SH-SY5Y (cell line): Measurements from ENCODE around the gene IKZF2.

Experiments used
- GATA2 ChIP-seq: IDR thresholded peaks from 2 replicates; pipeline ENCODE4 v1.6.1; 2011; ENCODE audit warnings: mild to moderate bottlenecking, low read depth, low read length
- GATA3 ChIP-seq: IDR thresholded peaks from 2 replicates; pipeline ENCODE4 v1.6.1; 2011; ENCODE audit warnings: low read depth, mild to moderate bottlenecking, low read length, moderate library complexity

The IKZF2 gene

DNA sequence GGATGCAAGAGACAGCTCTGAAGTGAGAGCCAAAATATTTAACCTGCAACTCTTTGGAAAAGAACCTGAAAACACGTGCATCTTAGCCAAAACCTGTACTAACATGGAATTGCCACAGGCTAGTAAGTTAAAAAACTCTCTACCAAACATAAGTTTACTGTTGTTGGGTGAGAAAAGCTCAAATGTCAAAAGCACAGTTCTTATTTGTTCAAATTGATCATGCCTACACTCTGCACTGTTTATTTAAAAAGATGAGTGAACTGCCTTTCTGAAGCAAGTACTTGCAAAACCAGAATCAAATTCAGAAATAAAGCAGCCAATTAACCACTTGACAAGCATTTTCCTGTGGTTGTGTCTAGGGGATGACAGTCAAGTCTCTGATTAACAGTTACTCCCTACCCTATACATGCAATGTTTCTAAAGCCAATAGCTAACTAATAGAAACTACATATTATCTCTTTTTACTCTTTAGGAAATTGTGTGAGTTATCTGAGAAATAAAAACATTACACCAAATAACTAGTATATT, 5.6 kb downstream of the IKZF2 start:
- TF ChIP-seq GATA3 (no peak), GATA2 (no peak)

DNA sequence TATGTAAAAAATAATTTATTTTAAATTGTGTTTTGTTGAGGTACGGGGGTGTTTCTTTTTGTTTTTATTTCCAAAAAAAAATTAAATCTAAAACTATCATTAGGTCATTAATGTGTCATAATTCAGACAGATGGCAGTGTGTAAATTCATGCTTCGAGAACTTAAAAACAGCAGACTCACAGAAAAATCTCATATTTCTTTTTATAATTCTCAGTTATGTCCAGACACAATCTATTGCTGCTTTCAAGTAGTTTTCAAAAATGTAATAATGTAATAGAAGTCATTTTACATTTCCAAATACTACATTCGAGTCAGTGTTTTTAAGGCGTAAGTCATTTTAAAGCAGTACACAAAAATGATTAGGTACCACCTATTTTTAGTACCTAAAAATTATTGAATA, 14.3 kb downstream of the IKZF2 start:
- TF ChIP-seq GATA2 (no peak), GATA3 (no peak)

DNA sequence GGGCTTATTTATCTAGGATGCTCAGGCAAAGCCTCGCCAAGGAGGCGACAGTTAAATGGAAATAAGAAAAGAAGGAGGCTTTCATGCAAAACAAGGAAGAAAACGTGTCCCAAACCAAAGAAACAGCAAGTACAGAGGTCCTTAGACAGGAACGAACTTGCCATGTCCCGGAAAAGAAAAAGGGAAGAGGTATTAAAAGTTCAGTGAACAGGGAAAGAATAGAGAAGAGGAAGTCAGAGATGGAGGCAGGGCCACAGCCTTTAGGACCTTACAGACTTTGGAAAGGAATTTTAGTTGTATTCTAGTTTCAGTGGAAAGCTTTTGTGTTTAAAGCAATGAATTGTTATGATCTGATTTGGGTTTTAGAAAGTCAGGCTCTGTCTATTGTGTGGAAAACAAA, 22.1 kb downstream of the IKZF2 start:
- TF ChIP-seq GATA2 (no peak), GATA3 (no peak)

DNA sequence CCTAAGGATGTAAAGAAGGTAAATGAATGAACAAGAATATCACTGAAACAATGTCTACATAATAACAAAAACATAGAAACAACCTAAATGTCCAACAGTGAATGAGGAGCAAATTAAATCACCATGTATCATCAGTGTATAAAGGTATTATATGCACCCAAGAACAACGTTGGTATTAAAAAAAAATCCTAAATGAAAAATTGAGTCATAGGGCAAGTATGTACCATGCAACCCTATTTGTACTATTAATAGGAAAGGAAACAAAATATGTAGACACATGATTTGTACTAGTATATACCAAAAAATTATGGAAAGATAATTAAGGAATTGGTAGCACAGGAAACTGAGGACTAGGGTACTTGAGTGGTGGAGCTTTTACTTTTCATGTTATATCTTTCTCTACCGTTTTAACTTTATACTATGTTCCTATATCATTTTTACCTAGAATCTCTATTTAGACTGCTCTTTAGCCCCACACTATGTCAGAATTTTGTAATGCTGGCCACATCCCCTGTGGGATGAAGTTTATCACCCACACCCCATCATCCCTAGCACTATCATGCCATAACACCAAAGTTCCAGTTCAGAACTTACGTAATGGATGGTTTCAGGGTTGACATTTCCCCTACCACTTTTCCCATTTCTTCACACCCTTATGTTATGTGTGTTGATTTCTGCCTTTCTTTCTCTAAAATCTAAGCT, 25.6 kb downstream of the IKZF2 start:
- no peak for TF ChIP-seq GATA2
- TF ChIP-seq GATA3 = no peak

- TF ChIP-seq GATA2 = no peak
- TF ChIP-seq GATA3 = no peak
These were observed 28.7 kb downstream of the IKZF2 start for GRCh38 chr2:213122725-213123124.

DNA sequence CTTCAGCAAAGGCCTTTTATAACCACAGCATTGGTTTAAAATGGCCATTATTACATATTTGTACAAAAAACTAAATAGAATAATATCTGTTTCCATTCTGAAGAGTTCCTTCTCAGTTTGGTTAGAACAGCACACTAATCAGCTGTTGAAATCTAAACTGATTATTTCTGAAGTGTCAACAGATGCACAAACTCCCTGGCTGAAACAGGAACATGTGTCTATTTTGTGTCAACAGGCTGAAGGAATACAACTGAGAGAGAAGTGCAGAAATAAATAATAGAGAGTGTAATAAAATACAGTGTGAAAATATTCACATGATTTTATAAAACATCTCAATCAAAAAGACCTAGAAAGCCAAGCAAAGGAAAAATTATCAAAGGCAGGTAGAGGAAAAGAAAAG, 29.7 kb downstream of the IKZF2 start:
- no peak for TF ChIP-seq GATA3
- TF ChIP-seq GATA2 = no peak

DNA sequence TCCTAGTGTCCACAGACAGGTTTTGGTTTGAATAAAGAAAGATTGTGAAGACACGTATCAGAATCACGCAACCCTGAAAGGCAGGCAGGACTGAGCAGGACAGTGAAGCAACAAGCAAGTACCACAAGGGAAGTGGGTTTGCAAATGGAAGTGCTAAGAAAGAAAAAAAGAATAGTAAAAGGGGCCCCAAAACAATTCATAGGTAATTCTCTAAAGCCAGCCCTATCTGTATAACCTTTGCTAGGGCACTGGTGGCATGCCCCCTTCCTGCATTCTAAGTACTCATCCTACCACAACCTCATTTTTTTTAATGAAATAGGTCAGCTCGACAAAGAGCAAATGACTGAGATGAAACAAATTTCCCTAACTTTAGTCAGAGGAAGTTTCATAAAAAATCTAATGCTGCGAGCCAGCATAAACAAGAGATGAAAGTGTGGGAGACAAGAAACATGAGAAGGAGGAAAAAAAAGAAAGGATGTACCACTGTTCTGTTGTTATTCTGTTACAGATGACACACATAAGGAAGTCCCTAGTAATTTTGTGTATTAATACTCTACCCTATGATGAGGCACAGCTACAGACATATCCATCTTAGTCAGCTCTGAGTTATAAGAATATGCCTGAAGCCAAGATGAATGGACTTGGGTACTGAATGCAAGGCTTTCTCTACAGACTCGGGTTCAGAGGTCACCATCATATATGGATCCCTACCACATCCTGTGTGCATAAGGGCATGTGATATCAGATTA, 32.2 kb downstream of the IKZF2 start:
- no peak for TF ChIP-seq GATA3
- no peak for TF ChIP-seq GATA2

DNA sequence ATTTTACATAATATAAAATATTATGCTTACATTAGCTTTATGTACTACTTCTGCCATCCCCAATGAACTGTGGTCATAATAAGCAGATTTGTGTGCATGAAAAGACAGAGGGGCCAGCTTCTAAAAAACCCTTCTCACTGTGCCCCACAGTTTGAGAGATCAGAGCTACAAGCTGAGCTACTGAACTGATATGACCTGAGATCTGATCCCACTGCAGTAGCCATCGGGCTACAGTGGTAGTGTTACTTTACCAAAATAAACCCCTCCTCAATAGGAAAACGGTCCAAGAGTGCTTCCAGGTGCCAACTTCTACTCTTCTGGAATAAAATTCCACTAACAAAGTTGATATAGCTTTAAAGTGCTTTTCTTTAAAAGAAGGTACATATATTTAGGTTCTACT, 43.1 kb downstream of the IKZF2 start:
- TF ChIP-seq GATA3 (no peak), GATA2 (no peak)

DNA sequence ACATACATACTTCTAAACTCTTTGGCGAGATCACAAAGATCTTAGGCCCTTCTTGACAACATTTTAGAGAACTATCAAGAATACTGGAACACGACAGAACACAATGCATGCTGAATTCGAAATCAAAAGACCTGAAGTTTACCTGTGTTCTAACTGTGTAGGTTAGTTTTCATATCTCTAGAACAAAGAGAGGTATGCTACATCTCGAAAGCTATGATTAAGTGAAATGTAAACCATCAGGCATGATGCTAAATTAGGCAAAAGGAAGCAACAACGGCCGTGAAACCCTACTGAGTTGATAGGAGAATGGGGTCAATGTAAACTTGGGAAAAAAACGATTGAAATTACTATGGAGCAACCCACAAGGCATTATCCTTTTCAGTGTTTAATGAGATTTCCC, 43.7 kb downstream of the IKZF2 start:
- TF ChIP-seq GATA3 (no peak), GATA2 (no peak)

GRCh38 chr2:213105212-213105611, 46.2 kb downstream of the IKZF2 start:
- TF ChIP-seq GATA2 (no peak), GATA3 (no peak)

DNA sequence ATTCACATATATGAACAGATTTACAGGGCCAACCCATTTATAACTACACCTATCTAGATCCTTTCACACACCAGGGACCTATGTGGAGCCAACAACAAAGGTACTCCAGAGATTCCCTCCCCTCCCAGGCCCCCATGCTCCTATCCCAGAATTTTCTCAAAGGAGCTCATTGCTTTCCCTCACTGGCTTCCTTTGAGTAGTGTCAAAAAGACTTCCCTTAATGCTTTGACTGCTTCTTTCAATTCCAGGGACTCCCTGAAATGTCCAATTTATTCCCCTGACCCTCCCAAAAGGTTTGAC, 46.6 kb downstream of the IKZF2 start:
- TF ChIP-seq GATA2 (no peak), GATA3 (no peak)

- TF ChIP-seq GATA3 (no peak), GATA2 (peak; percentile 24; the same call in 1 of the 2 replicates)
These were observed 47.1 kb downstream of the IKZF2 start for GRCh38 chr2:213104092-213104902.

DNA sequence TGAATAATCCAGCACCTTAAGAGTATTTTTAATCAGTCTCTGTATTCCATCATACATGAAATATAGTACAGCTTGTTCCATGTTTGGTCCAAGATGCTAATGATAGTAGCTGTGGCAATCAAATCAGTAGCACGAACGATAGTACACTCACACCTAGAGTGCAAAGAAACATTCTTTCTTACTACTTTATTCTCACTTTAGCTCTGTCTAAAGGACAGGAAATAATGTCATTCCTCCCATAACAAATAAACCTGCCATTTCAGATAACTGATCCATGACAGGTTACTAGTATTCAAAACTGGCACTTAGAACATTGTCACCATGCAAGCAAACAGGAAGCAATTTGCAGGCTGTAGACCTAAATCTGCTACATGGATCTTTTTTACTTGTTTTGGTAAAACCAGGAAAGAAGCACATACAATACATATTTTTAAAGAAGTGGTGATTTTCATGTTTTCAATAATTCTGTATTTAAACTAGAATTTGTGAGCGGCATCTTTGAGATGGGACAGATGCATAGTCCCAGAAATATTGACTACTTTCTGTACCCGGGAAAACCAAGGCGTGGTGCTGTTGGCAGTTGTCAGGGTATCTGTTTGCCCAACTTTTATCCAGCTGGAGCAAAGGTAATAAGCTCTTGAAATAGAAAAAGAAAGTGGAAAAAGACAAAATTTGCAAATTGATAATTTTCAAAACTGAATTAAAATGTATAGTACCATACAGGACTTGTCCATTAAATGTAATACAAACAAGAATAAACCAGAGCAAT, 49.5 kb downstream of the IKZF2 start:
- TF ChIP-seq GATA3 (no peak), GATA2 (no peak)

DNA sequence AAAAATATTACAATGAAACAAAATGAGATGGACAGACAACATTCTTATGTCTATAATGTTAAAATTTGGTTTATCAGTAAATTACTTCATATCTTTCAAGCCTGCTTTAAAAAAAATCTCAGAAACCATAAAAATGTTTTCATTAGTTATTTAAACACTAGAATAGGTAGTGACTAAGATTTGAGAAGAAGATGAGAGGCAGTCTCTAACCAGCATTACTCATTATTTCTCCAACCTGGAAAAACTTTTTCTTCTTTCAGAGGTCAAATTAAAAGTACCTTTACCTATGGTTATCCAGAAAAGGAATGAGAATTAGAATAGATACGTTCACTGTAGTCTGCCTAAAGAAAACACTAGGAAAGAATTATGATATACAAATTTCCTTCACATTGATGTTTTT, 50.3 kb downstream of the IKZF2 start:
- TF ChIP-seq GATA3 (no peak), GATA2 (no peak)
